ENCODE data around the gene OR2F1.
"Not testable (repeated sequence)": the region's sequence is repeated elsewhere in the genome, so short reads cannot be mapped to it uniquely, and the experiment has no call there.

The OR2F1 gene

GRCh38 chr7:144006692-144007042 lies 52.0 kb downstream of the OR2F1 start:
- H3K27me3 Mint-ChIP-seq (ENCODE audit: low read depth) = peaks cover 3% of the 10 kb centered on the region
- no peaks in the 10 kb centered on the region for H3K36me3 Mint-ChIP-seq (ENCODE audit: low read depth)

GRCh38 chr7:144009361-144009760 lies 54.7 kb downstream of the OR2F1 start:
- Mint-ChIP-seq H3K4me3 (no peak overlapping the region), H3K9me3 (peaks cover 5% of the 10 kb centered on the region), H3K27ac (no peak overlapping the region), H3K4me1 (ENCODE audit: low read depth) (no peaks in the 10 kb centered on the region), H3K36me3 (ENCODE audit: low read depth) (no peaks in the 10 kb centered on the region), H3K27me3 (ENCODE audit: low read depth) (peaks cover 7% of the 10 kb centered on the region)
- no peak for DNase-seq (ENCODE audit: low spot score)

More at GRCh38 chr7:144006692-144007042, 52.0 kb downstream of the OR2F1 start:
- H3K4me1 Mint-ChIP-seq (ENCODE audit: low read depth) = no peaks in the 10 kb centered on the region
- no peak for DNase-seq (ENCODE audit: low spot score)
- H3K27ac Mint-ChIP-seq = no peak overlapping the region
- H3K4me3 Mint-ChIP-seq = no peak overlapping the region
- peaks cover 5% of the 10 kb centered on the region for H3K9me3 Mint-ChIP-seq

- H3K4me3 Mint-ChIP-seq; H3K27ac Mint-ChIP-seq; H3K27me3 Mint-ChIP-seq (ENCODE audit: low read depth); H3K9me3 Mint-ChIP-seq; DNase-seq (ENCODE audit: low spot score); H3K36me3 Mint-ChIP-seq (ENCODE audit: low read depth); H3K4me1 Mint-ChIP-seq (ENCODE audit: low read depth): not testable (repeated sequence)
Measured at GRCh38 chr7:144010061-144010460, 55.4 kb downstream of the OR2F1 start.

GRCh38 chr7:144010821-144011220 lies 56.2 kb downstream of the OR2F1 start:
- not testable (repeated sequence) for H3K36me3 Mint-ChIP-seq (ENCODE audit: low read depth)

GRCh38 chr7:144011458-144012230 lies 57.0 kb downstream of the OR2F1 start:
- no peak for DNase-seq (ENCODE audit: low spot score)
- Mint-ChIP-seq H3K9me3 (peaks cover 5% of the 10 kb centered on the region), H3K27me3 (ENCODE audit: low read depth) (peaks cover 7% of the 10 kb centered on the region), H3K4me3 (no peak overlapping the region), H3K4me1 (ENCODE audit: low read depth) (no peaks in the 10 kb centered on the region), H3K36me3 (ENCODE audit: low read depth) (no peaks in the 10 kb centered on the region), H3K27ac (no peak overlapping the region)

More at GRCh38 chr7:144010821-144011220, 56.2 kb downstream of the OR2F1 start:
- not testable (repeated sequence) for H3K4me3 Mint-ChIP-seq; H3K4me1 Mint-ChIP-seq (ENCODE audit: low read depth); H3K27me3 Mint-ChIP-seq (ENCODE audit: low read depth); DNase-seq (ENCODE audit: low spot score); H3K27ac Mint-ChIP-seq; H3K9me3 Mint-ChIP-seq
